K562 (cell line): ENCODE measurements around the gene CTRB1.

Experiments
- CTCF ChIP-seq, 3 experiments: IDR thresholded peaks in 2 of 3; conservative IDR thresholded peaks in 1 of 3; 2 replicates each; pipeline ENCODE4 v1.5.1; 2011 to 2012; ENCODE audit warnings: low read length in 3 of 3, mild to moderate bottlenecking in 3 of 3, control low read depth in 2 of 3, improper control_type of control experiment in 1 of 3, inconsistent platforms in 1 of 3, low read depth in 1 of 3, mixed read lengths in 1 of 3, moderate library complexity in 1 of 3; ENCODE audit not compliant: insufficient read depth in 2 of 3
- EGR1 ChIP-seq: fragments of 450-650 bp; conservative IDR thresholded peaks from 2 replicates; pipeline ENCODE4 v1.6.1; 2017; ENCODE audit warnings: mild to moderate bottlenecking
- GABPA ChIP-seq: fragments of 200-800 bp; sonication (Bioruptor generic); conservative IDR thresholded peaks from 2 replicates; pipeline ENCODE4 v1.6.1; 2016; ENCODE audit warnings: low read depth, missing genetic modification characterization, missing compliant biosample characterization
- GTF2F1 ChIP-seq: IDR thresholded peaks from 2 replicates; pipeline ENCODE4 v1.6.1; 2011; ENCODE audit warnings: low read depth, low read length, improper control_type of control experiment
- HMGXB4 ChIP-seq: sonication (generic); formaldehyde crosslinking; IDR thresholded peaks from 2 replicates; pipeline ENCODE4 v1.8.1; 2023; ENCODE audit warnings: mild to moderate bottlenecking, missing genetic modification reagents
- HNRNPUL1 ChIP-seq: fragments of 200-400 bp; formaldehyde crosslinking; IDR thresholded peaks from 2 replicates; pipeline ENCODE4 v1.6.1; 2017; ENCODE audit warnings: low read length
- ILK ChIP-seq: fragments of 450-650 bp; IDR thresholded peaks from 2 replicates; pipeline ENCODE4 v1.6.1; 2016; ENCODE audit warnings: missing genetic modification characterization, low read depth, mild to moderate bottlenecking, missing compliant biosample characterization, moderate library complexity, borderline replicate concordance
- MAFK ChIP-seq: IDR thresholded peaks from 2 replicates; pipeline ENCODE4 v1.6.1; 2011; ENCODE audit warnings: low read length, improper control_type of control experiment
- MTA2 ChIP-seq: fragments of 450-650 bp; IDR thresholded peaks from 2 replicates; pipeline ENCODE4 v1.6.1; 2016; ENCODE audit warnings: low read depth
- NR2C2 ChIP-seq, 2 experiments: fragments of 200-800 bp in 1 of 2; sonication (Bioruptor generic) in 1 of 2; sonication (generic) in 1 of 2; formaldehyde crosslinking in 1 of 2; IDR thresholded peaks; 2 replicates each; pipeline versions ENCODE4 v1.6.1 to v1.8.0; 2016 to 2022; ENCODE audit warnings: mild to moderate bottlenecking in 1 of 2, missing compliant biosample characterization in 1 of 2, missing genetic modification characterization in 1 of 2, missing genetic modification reagents in 1 of 2
- POLR2A ChIP-seq: fragments of 450-650 bp; conservative IDR thresholded peaks from 2 replicates; pipeline ENCODE4 v1.6.1; 2016
- ZNF232 ChIP-seq: sonication (generic); formaldehyde crosslinking; IDR thresholded peaks from 2 replicates; pipeline ENCODE4 v1.8.0; 2022; ENCODE audit warnings: mild to moderate bottlenecking, missing genetic modification reagents
- ZNF696 ChIP-seq: fragments of 250-450 bp; sonication (Bioruptor Pico); conservative IDR thresholded peaks from 2 replicates; pipeline ENCODE4 v1.4.0; 2020; ENCODE audit warnings: mild to moderate bottlenecking, moderate library complexity

- TF ChIP-seq ILK (tag), result no peak
- no peak for TF ChIP-seq NR2C2 (CRISPR knock-in tag; IDR thresholded peaks at IDR 0.05)
- TF ChIP-seq NR2C2 (tag; IDR thresholded peaks at IDR 0.05), result no peak
- TF ChIP-seq MAFK, result no peak
- TF ChIP-seq MTA2, result no peak
- no peak for TF ChIP-seq HMGXB4 (CRISPR knock-in tag)
- TF ChIP-seq ZNF696 (CRISPR knock-in tag), result no peak
- TF ChIP-seq CTCF (IDR thresholded peaks at IDR 0.05 in 2 of 3, conservative IDR thresholded peaks at IDR 0.05 in 1 of 3; ENCODE audit: insufficient read depth in 2 of 3, low read depth in 1 of 3, low read length in 3 of 3), result no peak
- TF ChIP-seq ZNF232 (CRISPR knock-in tag), result no peak
- 0 out of 2 replicates have a peak, but pooled peaks have one; percentile 26 for TF ChIP-seq POLR2A
- TF ChIP-seq GABPA (tag), result no peak
- TF ChIP-seq HNRNPUL1, result no peak
- no peak for TF ChIP-seq EGR1
- no peak for TF ChIP-seq GTF2F1
Measured at GRCh38 chr16:75227361-75228142, 8.8 kb downstream of the CTRB1 start.
